ENCODE data around the gene SUPT20HL1.
"Not testable (repeated sequence)": the region's sequence is repeated elsewhere in the genome, so short reads cannot be mapped to it uniquely, and the experiment has no call there.

Gene SUPT20HL1

GRCh38 chrX:24377195-24377594 lies 16.8 kb downstream of the SUPT20HL1 start:
- Histone ChIP-seq H3K9me3 (ENCODE audit: insufficient read depth, low read length) (no peaks in the 10 kb centered on the region), H3K36me3 (replicated peaks; ENCODE audit: low read depth, low read length) (no peaks in the 10 kb centered on the region), H3K4me3 (ENCODE audit: low read length) (no peak overlapping the region), H2AFZ (ENCODE audit: low read depth, low read length) (no peak overlapping the region), H3K4me2 (ENCODE audit: low read length) (no peak overlapping the region), H3K27ac (ENCODE audit: low read length) (no peak overlapping the region), H3K9ac (ENCODE audit: low read length) (no peak overlapping the region), H3K27me3 (ENCODE audit: low read depth, low read length) (no peaks in the 10 kb centered on the region), H3K79me2 (ENCODE audit: low read length) (no peaks in the 10 kb centered on the region), H4K20me1 (ENCODE audit: insufficient read depth, low read length) (no peaks in the 10 kb centered on the region), H3K4me1 (ENCODE audit: low read length) (no peaks in the 10 kb centered on the region)
- TF ChIP-seq CTCF (IDR thresholded peaks at IDR 0.05; ENCODE audit: low read depth, low read length): no peak
- TF ChIP-seq EZH2phosphoT487 (IDR thresholded peaks at IDR 0.05; ENCODE audit: low read depth): no peak

- no peak overlapping the region for H2AFZ ChIP-seq (ENCODE audit: low read depth, low read length)
- H3K4me3 ChIP-seq (ENCODE audit: low read length): no peak overlapping the region
- no peaks in the 10 kb centered on the region for H3K4me1 ChIP-seq (ENCODE audit: low read length)
- no peak overlapping the region for H3K27ac ChIP-seq (ENCODE audit: low read length)
- H3K36me3 ChIP-seq (replicated peaks; ENCODE audit: low read depth, low read length): no peaks in the 10 kb centered on the region
- no peak overlapping the region for H3K4me2 ChIP-seq (ENCODE audit: low read length)
- H3K9ac ChIP-seq (ENCODE audit: low read length): no peak overlapping the region
- no peaks in the 10 kb centered on the region for H3K79me2 ChIP-seq (ENCODE audit: low read length)
- TF ChIP-seq CTCF (IDR thresholded peaks at IDR 0.05; ENCODE audit: low read depth, low read length): no peak
- TF ChIP-seq EZH2phosphoT487 (IDR thresholded peaks at IDR 0.05; ENCODE audit: low read depth): no peak
- no peaks in the 10 kb centered on the region for H4K20me1 ChIP-seq (ENCODE audit: insufficient read depth, low read length)
- H3K9me3 ChIP-seq (ENCODE audit: insufficient read depth, low read length): no peaks in the 10 kb centered on the region
- H3K27me3 ChIP-seq (ENCODE audit: low read depth, low read length): no peaks in the 10 kb centered on the region
Measured at GRCh38 chrX:24377911-24378468, 17.6 kb downstream of the SUPT20HL1 start.

GRCh38 chrX:24378706-24379105 lies 18.3 kb downstream of the SUPT20HL1 start:
- Histone ChIP-seq H3K4me2 (ENCODE audit: low read length) (no peak overlapping the region), H3K4me1 (ENCODE audit: low read length) (no peaks in the 10 kb centered on the region), H3K4me3 (ENCODE audit: low read length) (no peak overlapping the region), H3K36me3 (replicated peaks; ENCODE audit: low read depth, low read length) (no peaks in the 10 kb centered on the region), H3K27ac (ENCODE audit: low read length) (no peak overlapping the region), H3K79me2 (ENCODE audit: low read length) (no peaks in the 10 kb centered on the region), H3K27me3 (ENCODE audit: low read depth, low read length) (0 out of 2 replicates have a peak, but pooled peaks cover 1% of the 10 kb centered on the region), H4K20me1 (ENCODE audit: insufficient read depth, low read length) (no peaks in the 10 kb centered on the region), H2AFZ (ENCODE audit: low read depth, low read length) (no peak overlapping the region), H3K9ac (ENCODE audit: low read length) (no peak overlapping the region), H3K9me3 (ENCODE audit: insufficient read depth, low read length) (no peaks in the 10 kb centered on the region)
- TF ChIP-seq CTCF (IDR thresholded peaks at IDR 0.05; ENCODE audit: low read depth, low read length) (no peak), EZH2phosphoT487 (IDR thresholded peaks at IDR 0.05; ENCODE audit: low read depth) (no peak)

GRCh38 chrX:24380262-24381187 lies 20.1 kb downstream of the SUPT20HL1 start:
- TF ChIP-seq CTCF (IDR thresholded peaks at IDR 0.05; ENCODE audit: low read depth, low read length) (no peak), EZH2phosphoT487 (IDR thresholded peaks at IDR 0.05; ENCODE audit: low read depth) (no peak)

GRCh38 chrX:24382315-24382714 lies 21.9 kb downstream of the SUPT20HL1 start:
- not testable (repeated sequence) for H3K9ac ChIP-seq (ENCODE audit: low read length); H3K4me1 ChIP-seq (ENCODE audit: low read length); H4K20me1 ChIP-seq (ENCODE audit: insufficient read depth, low read length); H3K9me3 ChIP-seq (ENCODE audit: insufficient read depth, low read length); H3K4me2 ChIP-seq (ENCODE audit: low read length); H3K79me2 ChIP-seq (ENCODE audit: low read length); H3K36me3 ChIP-seq (replicated peaks; ENCODE audit: low read depth, low read length); H2AFZ ChIP-seq (ENCODE audit: low read depth, low read length); H3K4me3 ChIP-seq (ENCODE audit: low read length); H3K27ac ChIP-seq (ENCODE audit: low read length)
- H3K27me3 ChIP-seq (ENCODE audit: low read depth, low read length): peaks cover 14% of the 10 kb centered on the region

More at GRCh38 chrX:24380262-24381187, 20.1 kb downstream of the SUPT20HL1 start:
- Histone ChIP-seq H3K9me3 (ENCODE audit: insufficient read depth, low read length) (no peaks in the 10 kb centered on the region), H3K79me2 (ENCODE audit: low read length) (no peaks in the 10 kb centered on the region), H3K4me1 (ENCODE audit: low read length) (no peaks in the 10 kb centered on the region), H3K27ac (ENCODE audit: low read length) (no peak overlapping the region), H2AFZ (ENCODE audit: low read depth, low read length) (no peak overlapping the region), H4K20me1 (ENCODE audit: insufficient read depth, low read length) (no peaks in the 10 kb centered on the region), H3K9ac (ENCODE audit: low read length) (no peak overlapping the region), H3K36me3 (replicated peaks; ENCODE audit: low read depth, low read length) (no peaks in the 10 kb centered on the region), H3K4me3 (ENCODE audit: low read length) (no peak overlapping the region), H3K4me2 (ENCODE audit: low read length) (no peak overlapping the region), H3K27me3 (ENCODE audit: low read depth, low read length) (peaks cover 7% of the 10 kb centered on the region)
